ENCODE measurements around the gene ERF.

The ERF gene

GRCh38 chr19:42208612-42209011 is 46.3 kb downstream of the ERF start:
- DNase-seq, result no peak

- no peak for DNase-seq
Measured at GRCh38 chr19:42207767-42208271, 47.1 kb downstream of the ERF start.

- no peak for DNase-seq
Measured at GRCh38 chr19:42206871-42207755, 47.8 kb downstream of the ERF start.

GRCh38 chr19:42204664-42205063 is 50.3 kb downstream of the ERF start:
- no peak for DNase-seq

GRCh38 chr19:42203700-42204099 is 51.2 kb downstream of the ERF start:
- no peak for DNase-seq

- DNase-seq, result no peak
Measured at GRCh38 chr19:42202290-42202880, 52.5 kb downstream of the ERF start.

GRCh38 chr19:42201489-42202289 is 53.2 kb downstream of the ERF start:
- peak; percentile 61 for DNase-seq

GRCh38 chr19:42200116-42200715 is 54.7 kb downstream of the ERF start:
- DNase-seq, result no peak

GRCh38 chr19:42199440-42200115 is 55.4 kb downstream of the ERF start:
- DNase-seq, result peak; percentile 62

GRCh38 chr19:42198676-42199439 is 56.1 kb downstream of the ERF start:
- DNase-seq, result peak; percentile 85
